Colonic mucosa (tissue), 4 donors: ENCODE measurements around the gene SLC1A7. TPM values are rescaled to one million over a fixed set of nuclear protein-coding genes. Genes with fewer than 3 reads are reported as not detected.

Experiments
- DNase-seq: peaks from one replicate; pipeline ENCODE4 v3.0.0-alpha.2; 2020
- H3K27ac ChIP-seq: fragments of 200-600 bp; one replicate; pipeline ENCODE4 v1.8.0; 2021
- H3K27me3 ChIP-seq: fragments of 200-600 bp; one replicate; pipeline ENCODE4 v1.8.0; 2021
- H3K36me3 ChIP-seq: fragments of 200-600 bp; one replicate; pipeline ENCODE4 v1.8.0; 2021
- H3K4me1 ChIP-seq: fragments of 200-600 bp; one replicate; pipeline ENCODE4 v1.8.0; 2021; ENCODE audit warnings: mild to moderate bottlenecking
- H3K4me3 ChIP-seq: fragments of 200-600 bp; one replicate; pipeline ENCODE4 v1.8.0; 2021
- H3K9ac ChIP-seq, 2 donors: one replicate each; pipeline ENCODE4 v1.7.0; 2013; ENCODE audit warnings: control low read depth in 2 of 2, low read depth in 2 of 2, low read length in 2 of 2
- H3K9me3 ChIP-seq: fragments of 200-600 bp; one replicate; pipeline ENCODE4 v1.8.0; 2021
- intact Hi-C: fragments of 100-400 bp; cut with DNase I; formaldehyde crosslinking; loops from one replicate; pipeline ENCODE4 v1.14.1; 2022
- total RNA-seq, 2 donors: library from RNA; stranded (reverse); fragmentation: NEBNext Ultra II Directional in 1 of 2; extraction: Animal tissue kit (Norgen Biotek cat#: 25700) in 1 of 2; gene quantifications; one replicate each; pipeline ENCODE4 v1.2.1, GENCODE V29; 2021
- TF ChIP-seq, protein P1 (sequence below): fragments of 200-600 bp; IDR thresholded peaks from one replicate; pipeline ENCODE4 v1.8.0; 2022; ENCODE audit warnings: antibody characterized with exemption, mild to moderate bottlenecking
- donor health status: healthy.
- donor health status: DM: no; HTN: no; CAD: no.
- donor health status: DM: no; HTN: no; CAD: no.

SLC1A7 gene
- total RNA-seq, 2 donors from 2014 or later = 0.50 to 1.1 TPM

DNA sequence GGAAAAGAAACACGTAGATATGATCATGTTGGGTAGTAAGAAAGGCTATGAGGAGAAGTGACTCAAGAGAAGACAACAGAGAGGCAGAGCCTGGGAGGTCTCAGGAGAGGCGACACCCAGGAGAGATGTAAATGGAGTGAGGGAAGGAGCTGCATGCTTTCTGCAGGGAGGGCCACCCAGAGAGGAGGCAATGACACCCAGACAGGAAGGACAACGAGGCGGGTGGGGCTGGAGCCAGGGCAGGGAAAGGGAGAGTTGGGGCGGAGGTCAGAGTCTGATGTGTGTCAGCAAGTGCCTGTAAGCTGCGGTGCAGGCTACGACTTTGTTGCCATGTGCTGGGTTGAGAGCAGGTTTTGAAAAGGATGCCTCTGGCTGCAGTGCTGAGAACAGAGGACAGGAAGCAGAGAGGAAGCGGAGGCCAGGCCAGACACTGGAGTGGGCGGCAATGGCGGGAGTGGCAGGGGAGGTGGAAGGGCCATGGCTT lies 31.3 kb downstream of the SLC1A7 start:
- H3K4me3 ChIP-seq = no peak overlapping the region
- H3K9me3 ChIP-seq = no peaks in the 10 kb centered on the region
- H3K4me1 ChIP-seq = no peaks in the 10 kb centered on the region
- intact Hi-C loops = no loop called here
- H3K27me3 ChIP-seq = no peaks in the 10 kb centered on the region
- H3K36me3 ChIP-seq = no peaks in the 10 kb centered on the region
- DNase-seq = peak; percentile 81
- no peak overlapping the region for H3K27ac ChIP-seq
- TF ChIP-seq, protein P1, sequence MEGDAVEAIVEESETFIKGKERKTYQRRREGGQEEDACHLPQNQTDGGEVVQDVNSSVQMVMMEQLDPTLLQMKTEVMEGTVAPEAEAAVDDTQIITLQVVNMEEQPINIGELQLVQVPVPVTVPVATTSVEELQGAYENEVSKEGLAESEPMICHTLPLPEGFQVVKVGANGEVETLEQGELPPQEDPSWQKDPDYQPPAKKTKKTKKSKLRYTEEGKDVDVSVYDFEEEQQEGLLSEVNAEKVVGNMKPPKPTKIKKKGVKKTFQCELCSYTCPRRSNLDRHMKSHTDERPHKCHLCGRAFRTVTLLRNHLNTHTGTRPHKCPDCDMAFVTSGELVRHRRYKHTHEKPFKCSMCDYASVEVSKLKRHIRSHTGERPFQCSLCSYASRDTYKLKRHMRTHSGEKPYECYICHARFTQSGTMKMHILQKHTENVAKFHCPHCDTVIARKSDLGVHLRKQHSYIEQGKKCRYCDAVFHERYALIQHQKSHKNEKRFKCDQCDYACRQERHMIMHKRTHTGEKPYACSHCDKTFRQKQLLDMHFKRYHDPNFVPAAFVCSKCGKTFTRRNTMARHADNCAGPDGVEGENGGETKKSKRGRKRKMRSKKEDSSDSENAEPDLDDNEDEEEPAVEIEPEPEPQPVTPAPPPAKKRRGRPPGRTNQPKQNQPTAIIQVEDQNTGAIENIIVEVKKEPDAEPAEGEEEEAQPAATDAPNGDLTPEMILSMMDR = no peak
- no peak overlapping the region for H3K9ac ChIP-seq

DNA sequence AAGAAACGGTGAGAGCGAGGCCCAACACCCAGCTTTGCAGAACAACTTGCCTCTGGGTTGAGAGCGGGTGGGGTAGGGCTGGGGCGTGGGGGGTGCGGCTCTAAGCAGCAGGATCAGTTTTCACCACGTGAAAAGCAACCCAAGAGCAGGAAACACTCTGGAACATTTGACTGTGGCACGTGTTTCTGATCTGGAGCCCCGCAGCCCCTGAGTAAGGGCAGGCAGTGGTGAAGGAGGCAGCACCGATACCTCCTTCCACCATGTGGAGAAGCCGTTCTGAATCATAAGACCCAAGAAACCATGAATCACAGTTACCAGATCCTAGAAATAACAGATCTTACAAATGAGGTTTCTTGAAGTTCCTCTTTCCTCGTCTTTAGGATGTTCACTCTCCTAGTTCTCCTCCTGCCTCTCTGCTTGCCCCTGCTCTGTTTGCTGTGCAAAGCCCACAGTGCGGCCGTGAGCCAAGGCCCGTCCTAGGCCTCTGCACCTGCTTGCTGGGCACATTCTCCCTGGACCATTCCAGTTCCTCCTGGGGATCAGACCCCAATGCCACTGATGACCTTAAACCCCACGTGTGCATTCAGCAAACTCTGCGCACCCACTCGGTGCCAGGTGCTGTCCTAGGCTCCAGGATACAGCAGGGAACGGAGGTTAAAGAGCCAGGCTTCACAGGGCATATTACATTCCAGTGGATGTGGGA lies 31.9 kb downstream of the SLC1A7 start:
- DNase-seq = no peak
- H3K9me3 ChIP-seq = no peaks in the 10 kb centered on the region
- no peaks in the 10 kb centered on the region for H3K27me3 ChIP-seq
- TF ChIP-seq, protein P1 = no peak
- H3K9ac ChIP-seq = no peak overlapping the region
- no peak overlapping the region for H3K27ac ChIP-seq
- no peaks in the 10 kb centered on the region for H3K4me1 ChIP-seq
- no peaks in the 10 kb centered on the region for H3K36me3 ChIP-seq
- intact Hi-C loops = no loop called here
- no peak overlapping the region for H3K4me3 ChIP-seq

DNA sequence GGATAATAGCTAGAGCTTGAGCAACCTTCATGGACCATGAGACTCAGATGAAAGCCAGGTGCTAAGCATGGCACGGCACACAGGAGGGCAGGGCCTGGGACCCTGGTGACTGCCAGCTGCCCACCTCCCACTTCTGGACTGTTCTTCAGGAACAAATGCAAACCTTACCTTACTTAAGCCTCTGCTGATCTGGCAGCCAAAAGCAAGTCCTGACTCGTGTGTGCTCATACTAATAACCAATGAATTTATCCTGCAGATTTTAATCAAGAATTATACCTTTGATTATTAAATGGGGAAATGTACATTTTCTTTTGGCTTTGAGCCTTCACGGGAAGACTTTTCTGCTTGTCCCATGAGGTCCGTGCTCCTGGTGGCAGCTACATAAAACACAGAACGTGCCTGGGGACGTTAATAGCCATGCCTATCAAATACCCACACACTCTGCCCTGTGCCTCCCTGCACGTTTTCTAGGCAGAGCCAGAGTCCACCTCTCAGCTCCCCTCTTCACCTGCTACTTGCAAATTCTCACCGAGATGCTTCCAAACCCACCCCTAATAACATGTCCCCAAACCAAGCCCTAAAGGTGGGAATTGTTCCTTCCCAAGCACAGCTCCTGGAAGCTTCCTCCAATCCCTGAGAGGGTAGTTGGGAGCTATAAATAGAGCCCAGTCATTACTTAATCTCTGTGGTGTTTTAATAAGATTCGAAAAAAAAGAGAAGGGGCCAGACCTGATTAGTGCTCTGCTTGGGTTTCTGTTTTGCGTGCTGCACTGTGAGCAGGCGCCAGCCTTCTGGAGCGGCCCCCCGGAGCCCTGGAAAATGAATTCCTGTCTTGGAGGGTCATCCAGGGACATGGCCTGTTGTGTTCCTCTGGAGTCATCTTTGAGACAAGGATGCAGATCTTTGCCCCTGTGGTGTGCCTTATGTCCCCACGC lies 33.5 kb downstream of the SLC1A7 start:
- H3K9me3 ChIP-seq = no peaks in the 10 kb centered on the region
- intact Hi-C loops = no loop called here
- no peak for DNase-seq
- no peak overlapping the region for H3K27ac ChIP-seq
- no peak overlapping the region for H3K4me3 ChIP-seq
- H3K36me3 ChIP-seq = no peaks in the 10 kb centered on the region
- H3K9ac ChIP-seq = no peak overlapping the region
- TF ChIP-seq, protein P1 = no peak
- H3K4me1 ChIP-seq = no peaks in the 10 kb centered on the region
- no peaks in the 10 kb centered on the region for H3K27me3 ChIP-seq

DNA sequence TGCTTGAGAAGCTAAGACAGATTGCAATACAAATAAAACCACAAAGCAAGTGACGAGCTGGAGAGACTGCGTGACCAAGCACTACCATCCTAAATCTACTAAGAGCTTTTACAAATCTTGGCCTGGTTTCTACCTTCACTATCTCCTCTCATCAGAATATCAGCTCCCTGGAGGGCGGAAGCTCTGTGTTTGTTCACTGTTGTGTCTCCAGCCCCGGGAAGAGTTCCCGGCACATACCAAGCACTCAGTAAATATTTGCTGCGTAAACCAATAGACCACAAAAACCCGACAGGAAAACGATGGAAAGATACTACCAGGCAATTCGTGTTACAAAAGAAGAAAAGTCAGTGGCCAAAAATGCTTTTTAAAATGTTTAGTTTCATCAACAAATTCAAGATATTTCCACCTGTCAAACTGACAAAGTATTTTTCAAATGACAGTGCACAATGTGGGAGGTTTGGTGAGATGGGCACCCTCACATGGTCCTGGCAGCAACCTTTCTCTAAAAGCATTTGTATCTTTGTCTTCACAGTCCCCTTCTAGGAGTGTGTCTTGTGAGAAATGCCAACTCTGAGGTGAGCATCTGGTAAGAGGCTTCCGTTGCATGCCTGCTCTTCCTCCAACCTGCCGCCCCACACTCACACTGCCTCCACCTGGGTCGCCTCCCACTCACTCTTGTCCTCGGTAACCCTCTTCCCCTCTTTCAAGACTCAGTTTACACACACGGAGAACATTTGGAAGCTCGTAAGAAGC lies 34.7 kb downstream of the SLC1A7 start:
- DNase-seq = no peak
- Histone ChIP-seq H3K9ac (no peak overlapping the region), H3K27me3 (no peaks in the 10 kb centered on the region), H3K4me1 (no peaks in the 10 kb centered on the region), H3K27ac (no peak overlapping the region), H3K4me3 (no peak overlapping the region), H3K36me3 (no peaks in the 10 kb centered on the region), H3K9me3 (no peaks in the 10 kb centered on the region)
- TF ChIP-seq, protein P1 = no peak
- intact Hi-C loops = no loop called here

DNA sequence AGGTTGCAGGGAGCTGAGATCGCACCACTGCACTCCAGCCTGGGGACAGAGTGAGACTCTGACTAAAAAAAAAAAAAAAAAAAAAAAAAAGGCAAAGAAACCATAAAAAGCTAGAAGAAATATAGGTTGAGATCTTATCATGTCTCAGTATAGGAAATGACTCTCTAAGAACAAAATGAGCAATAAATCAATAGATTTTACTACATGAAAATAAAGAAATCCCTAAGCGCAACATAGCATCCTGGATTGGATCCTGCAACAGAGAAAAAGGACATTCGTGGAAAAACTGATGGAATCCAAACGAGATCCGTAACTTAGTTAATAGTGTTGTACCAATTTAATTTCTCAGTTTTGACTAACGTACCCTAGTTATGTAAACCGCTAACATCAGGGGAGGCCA lies 35.3 kb downstream of the SLC1A7 start:
- no peak overlapping the region for H3K9ac ChIP-seq
- H3K4me3 ChIP-seq = no peak overlapping the region
- no peaks in the 10 kb centered on the region for H3K27me3 ChIP-seq
- H3K36me3 ChIP-seq = no peaks in the 10 kb centered on the region
- no peak overlapping the region for H3K27ac ChIP-seq
- no peak for DNase-seq
- intact Hi-C loops = no loop called here
- no peaks in the 10 kb centered on the region for H3K4me1 ChIP-seq
- no peaks in the 10 kb centered on the region for H3K9me3 ChIP-seq
- TF ChIP-seq, protein P1 = no peak
